ENCODE data around the gene KIF11. TPM values are rescaled to one million over a fixed set of nuclear protein-coding genes. Genes with fewer than 3 reads are reported as not detected.

Gene KIF11
- total RNA-seq, 1 donor from 2014 or later, result 7.1 TPM

GRCh38 chr10:92591550-92592022 lies 1.3 kb upstream of the KIF11 start:
- Mint-ChIP-seq H3K4me1 (ENCODE audit: low read depth) (peaks cover 46% of the 10 kb centered on the region), H3K9me3 (ENCODE audit: low read depth) (no peaks in the 10 kb centered on the region), H3K36me3 (ENCODE audit: low read depth) (no peaks in the 10 kb centered on the region), H3K27me3 (ENCODE audit: low read depth) (no peaks in the 10 kb centered on the region), H3K4me3 (ENCODE audit: unreplicated experiment) (peak overlapping the region; percentile 92), H3K27ac (ENCODE audit: unreplicated experiment) (peak overlapping the region; percentile 93)
- DNase-seq (ENCODE audit: low spot score), result peak; percentile 95
- no peak for TF ChIP-seq CTCF (IDR thresholded peaks at IDR 0.05)

GRCh38 chr10:92593619-92594588 lies 974 bp downstream of the KIF11 start:
- Mint-ChIP-seq H3K27me3 (ENCODE audit: low read depth) (no peaks in the 10 kb centered on the region), H3K4me1 (ENCODE audit: low read depth) (peaks cover 49% of the 10 kb centered on the region), H3K9me3 (ENCODE audit: low read depth) (peaks cover 3% of the 10 kb centered on the region), H3K4me3 (ENCODE audit: unreplicated experiment) (peak overlapping the region; percentile 92), H3K36me3 (ENCODE audit: low read depth) (no peaks in the 10 kb centered on the region), H3K27ac (ENCODE audit: unreplicated experiment) (peak overlapping the region; percentile 93)
- no peak for DNase-seq (ENCODE audit: low spot score)
- TF ChIP-seq CTCF (IDR thresholded peaks at IDR 0.05), result no peak

- Mint-ChIP-seq H3K27me3 (ENCODE audit: low read depth) (no peaks in the 10 kb centered on the region), H3K4me1 (ENCODE audit: low read depth) (peaks cover 45% of the 10 kb centered on the region), H3K4me3 (ENCODE audit: unreplicated experiment) (peak overlapping the region; percentile 3), H3K27ac (ENCODE audit: unreplicated experiment) (peak overlapping the region; percentile 19), H3K9me3 (ENCODE audit: low read depth) (peaks cover 3% of the 10 kb centered on the region), H3K36me3 (ENCODE audit: low read depth) (no peaks in the 10 kb centered on the region)
- DNase-seq (ENCODE audit: low spot score), result no peak
- TF ChIP-seq CTCF (IDR thresholded peaks at IDR 0.05), result no peak
Observed at GRCh38 chr10:92595505-92595904, 2.6 kb downstream of the KIF11 start.

DNA sequence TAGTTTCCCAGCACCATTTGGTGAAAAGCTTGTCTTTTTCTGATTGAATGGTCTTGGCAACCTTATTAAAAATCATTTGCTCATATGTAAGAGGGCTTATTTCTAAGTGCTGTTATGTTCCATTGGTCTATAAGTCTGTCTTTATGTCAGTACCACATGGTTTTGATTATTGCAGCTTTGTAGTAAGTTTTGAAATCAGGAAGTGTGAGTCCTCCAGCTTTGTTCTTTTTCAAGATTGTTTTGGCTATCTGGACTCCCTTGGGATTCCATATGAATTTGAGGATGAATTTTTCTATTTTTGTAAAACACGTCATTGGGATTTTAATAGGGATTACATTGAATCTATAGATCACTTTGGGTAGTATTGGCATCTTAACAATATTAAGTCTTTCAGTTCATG lies 5.4 kb downstream of the KIF11 start:
- H3K36me3 Mint-ChIP-seq (ENCODE audit: low read depth), result peaks cover 3% of the 10 kb centered on the region
- no peak overlapping the region for H3K4me3 Mint-ChIP-seq (ENCODE audit: unreplicated experiment)
- H3K9me3 Mint-ChIP-seq (ENCODE audit: low read depth), result peaks cover 10% of the 10 kb centered on the region
- H3K4me1 Mint-ChIP-seq (ENCODE audit: low read depth), result peaks cover 29% of the 10 kb centered on the region
- TF ChIP-seq CTCF (IDR thresholded peaks at IDR 0.05), result no peak
- no peak overlapping the region for H3K27ac Mint-ChIP-seq (ENCODE audit: unreplicated experiment)
- DNase-seq (ENCODE audit: low spot score), result no peak
- H3K27me3 Mint-ChIP-seq (ENCODE audit: low read depth), result no peaks in the 10 kb centered on the region

DNA sequence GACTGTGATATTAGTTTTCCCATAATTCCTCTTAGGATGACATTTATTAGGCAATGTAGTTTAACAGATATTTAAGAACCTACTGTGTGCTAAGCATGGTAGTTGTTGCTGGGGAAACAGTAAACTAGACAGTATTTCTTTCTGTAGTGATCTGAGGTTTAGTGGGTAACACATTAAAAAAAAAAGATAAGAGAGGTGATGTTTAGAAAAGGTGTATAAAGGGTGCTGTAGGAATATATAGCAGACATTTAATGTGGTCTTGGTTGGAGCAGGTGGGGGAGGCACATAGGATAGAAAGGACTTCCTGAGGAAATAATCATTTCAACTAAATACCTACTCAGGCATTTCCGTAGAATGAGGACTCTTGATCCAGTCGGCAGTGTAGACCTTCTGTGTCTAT lies 11.9 kb downstream of the KIF11 start:
- H3K9me3 Mint-ChIP-seq (ENCODE audit: low read depth), result peaks cover 8% of the 10 kb centered on the region
- H3K36me3 Mint-ChIP-seq (ENCODE audit: low read depth), result peaks cover 6% of the 10 kb centered on the region
- no peak overlapping the region for H3K4me3 Mint-ChIP-seq (ENCODE audit: unreplicated experiment)
- no peak for TF ChIP-seq CTCF (IDR thresholded peaks at IDR 0.05)
- H3K4me1 Mint-ChIP-seq (ENCODE audit: low read depth), result peaks cover 9% of the 10 kb centered on the region
- DNase-seq (ENCODE audit: low spot score), result no peak
- no peaks in the 10 kb centered on the region for H3K27me3 Mint-ChIP-seq (ENCODE audit: low read depth)
- no peak overlapping the region for H3K27ac Mint-ChIP-seq (ENCODE audit: unreplicated experiment)

Measured in chondrocyte (in vitro differentiated cells).